HCT116 (cell line): Measurements from ENCODE around the gene CDC42BPA. TPM values are rescaled to one million over a fixed set of nuclear protein-coding genes. Genes with fewer than 3 reads are reported as not detected.

Experiments
- ATAC-seq: fragments of 200-7000 bp; cut with Tn5 transposase; 2 replicates; pipeline ENCODE4 v1.9.1; 2020; ENCODE audit warnings: mild to moderate bottlenecking, moderate library complexity
- BruUV-seq: library from RNA; stranded (reverse); fragments of 400-500 nt; replicated peaks from 2 replicates; lab custom pipeline; 2021; lab: Mats Ljungman, UMichigan
- CTCF ChIA-PET: fragments of 300-600 bp; sonication (Branson Sonifier 250); formaldehyde crosslinking; loops from one replicate; lab custom pipeline; 2021; ENCODE audit warnings: antibody characterized with exemption; lab: Charles Lee
- POLR2A ChIA-PET: fragments of 300-600, 350-600 bp; sonication (Branson Sonifier 250); formaldehyde crosslinking; loops from one replicate; lab custom pipeline; 2021; ENCODE audit warnings: antibody characterized with exemption; lab: Charles Lee
- RAD21 ChIA-PET, 2 experiments: fragments of 300-600 bp; sonication (Branson Sonifier 250); formaldehyde crosslinking; loops; one replicate each; lab custom pipeline; 2023; ENCODE audit warnings: low total read pairs in 2 of 2; ENCODE audit not compliant: uncharacterized antibody in 2 of 2, unreplicated experiment in 2 of 2, low non-redundant PET in 1 of 2; lab: Charles Lee
- DNase-seq: peaks from one replicate; pipeline ENCODE4 v3.0.0-alpha.2; 2010; ENCODE audit warnings: low read depth, low spot score
- H2AFZ ChIP-seq: fragments of 200-600 bp; shearing (Covaris generic), sonication (generic); 2 replicates; pipeline ENCODE4 v1.6.1; 2017; ENCODE audit warnings: low read depth, mixed run types, mixed read lengths, antibody characterized with exemption, low read length; ENCODE audit not compliant: poor library complexity, severe bottlenecking
- H3K27ac ChIP-seq: 2 replicates; pipeline ENCODE4 v1.5.1; 2012; ENCODE audit warnings: low read depth, low read length
- H3K27me3 ChIP-seq: fragments of 200-600 bp; sonication (generic); 2 replicates; pipeline ENCODE4 v1.6.1; 2016; ENCODE audit warnings: mixed run types, low read length, mixed read lengths; ENCODE audit not compliant: insufficient read depth
- H3K36me3 ChIP-seq, 2 experiments: fragments of 200-500 bp in 1 of 2; fragments of 200-600 bp in 1 of 2; sonication (Bioruptor generic) in 1 of 2; sonication (generic) in 1 of 2; 2 replicates each; pipeline versions ENCODE4 v1.5.1 to v1.6.1; 2014 to 2016; ENCODE audit warnings: low read length in 2 of 2, inconsistent platforms in 1 of 2, mixed read lengths in 1 of 2, mixed run types in 1 of 2; ENCODE audit not compliant: insufficient read depth in 2 of 2, control insufficient read depth in 1 of 2
- H3K4me1 ChIP-seq, 2 experiments: fragments of 200-600 bp in 1 of 2; sonication (generic) in 1 of 2; 2 replicates each; pipeline versions ENCODE4 v1.5.1 to v1.6.1; 2012 to 2017; ENCODE audit warnings: low read length in 2 of 2, inconsistent platforms in 1 of 2, mild to moderate bottlenecking in 1 of 2, mixed read lengths in 1 of 2, mixed run types in 1 of 2, moderate library complexity in 1 of 2; ENCODE audit not compliant: insufficient read depth in 2 of 2, control insufficient read depth in 1 of 2
- H3K4me2 ChIP-seq: fragments of 200-600 bp; sonication (generic); 2 replicates; pipeline ENCODE4 v1.6.1; 2017; ENCODE audit warnings: mixed run types, low read length, mixed read lengths
- H3K4me3 ChIP-seq, 2 experiments: fragments of 200-600 bp in 1 of 2; sonication (generic) in 1 of 2; replicated peaks in 1 of 2; 2 replicates each; pipeline ENCODE4 v1.5.1; 2011 to 2016; ENCODE audit warnings: low read length in 2 of 2, control low read depth in 1 of 2, low read depth in 1 of 2, mild to moderate bottlenecking in 1 of 2, mixed read lengths in 1 of 2, mixed run types in 1 of 2
- H3K79me2 ChIP-seq: fragments of 200-600 bp; sonication (generic); 2 replicates; pipeline ENCODE4 v1.6.1; 2017; ENCODE audit warnings: mild to moderate bottlenecking, mixed run types, low read length, moderate library complexity, mixed read lengths; ENCODE audit not compliant: insufficient read depth
- H3K9ac ChIP-seq: fragments of 200-600 bp; sonication (generic); 2 replicates; pipeline ENCODE4 v1.6.1; 2016; ENCODE audit warnings: low read length, mixed read lengths
- H3K9me2 ChIP-seq: fragments of 200-600 bp; sonication (generic), shearing (Covaris generic); 2 replicates; pipeline ENCODE4 v1.6.1; 2017; ENCODE audit warnings: mixed run types, mild to moderate bottlenecking, moderate library complexity; ENCODE audit not compliant: insufficient read depth
- H3K9me3 ChIP-seq, 2 experiments: fragments of 200-500 bp in 1 of 2; fragments of 200-600 bp in 1 of 2; sonication (Bioruptor generic) in 1 of 2; sonication (generic) in 1 of 2; 2 replicates each; pipeline ENCODE4 v1.6.1; 2014 to 2017; ENCODE audit warnings: low read length in 2 of 2, mixed read lengths in 2 of 2, inconsistent platforms in 1 of 2, low read depth in 1 of 2, mild to moderate bottlenecking in 1 of 2, mixed run types in 1 of 2, moderate library complexity in 1 of 2; ENCODE audit not compliant: control insufficient read depth in 1 of 2, insufficient read depth in 1 of 2
- H4K20me1 ChIP-seq: fragments of 200-600 bp; sonication (generic), shearing (Covaris generic); 2 replicates; pipeline ENCODE4 v1.6.1; 2017; ENCODE audit warnings: mixed run types, mild to moderate bottlenecking, moderate library complexity; ENCODE audit not compliant: insufficient read depth
- CEBPB ChIP-seq: IDR thresholded peaks from 2 replicates; pipeline ENCODE4 v1.6.1; 2012; ENCODE audit warnings: low read depth
- EZH2 ChIP-seq: fragments of 200-600 bp; sonication (generic); IDR thresholded peaks from 2 replicates; pipeline ENCODE4 v1.6.1; 2017; ENCODE audit warnings: antibody characterized with exemption, mixed run types
- EZH2phosphoT487 ChIP-seq: fragments of 200-600 bp; IDR thresholded peaks from 2 replicates; pipeline ENCODE4 v1.6.1; 2018; ENCODE audit warnings: antibody characterized with exemption, borderline replicate concordance
- POLR2A ChIP-seq: IDR thresholded peaks from 2 replicates; pipeline ENCODE4 v1.7.0; 2011; ENCODE audit warnings: borderline replicate concordance; ENCODE audit not compliant: insufficient read depth, insufficient read length; ENCODE audit errors: extremely low read depth
- SP1 ChIP-seq: IDR thresholded peaks from 2 replicates; pipeline ENCODE4 v1.6.1; 2012; ENCODE audit warnings: low read depth
- ZNF274 ChIP-seq: fragments of 200-500 bp; sonication (Bioruptor generic); IDR thresholded peaks from 2 replicates; pipeline ENCODE4 v1.6.1; 2014; ENCODE audit warnings: mild to moderate bottlenecking, low read depth, low read length, inconsistent platforms
- intact Hi-C: fragments of 100-400 bp; cut with micrococcal nuclease; formaldehyde crosslinking; loops from 2 replicates; pipeline ENCODE4 v1.10.0; 2022
- total RNA-seq: library from RNA; stranded (reverse); gene quantifications from one replicate; pipeline ENCODE4 v1.2.1, GENCODE V29; 2021; ENCODE audit not compliant: unreplicated experiment
- TF ChIP-seq, protein P1 (sequence below): IDR thresholded peaks from 2 replicates; pipeline ENCODE4 v1.6.1; 2012

Gene CDC42BPA
- total RNA-seq, 1 experiment from 2014 or later, result 44.0 TPM

DNA sequence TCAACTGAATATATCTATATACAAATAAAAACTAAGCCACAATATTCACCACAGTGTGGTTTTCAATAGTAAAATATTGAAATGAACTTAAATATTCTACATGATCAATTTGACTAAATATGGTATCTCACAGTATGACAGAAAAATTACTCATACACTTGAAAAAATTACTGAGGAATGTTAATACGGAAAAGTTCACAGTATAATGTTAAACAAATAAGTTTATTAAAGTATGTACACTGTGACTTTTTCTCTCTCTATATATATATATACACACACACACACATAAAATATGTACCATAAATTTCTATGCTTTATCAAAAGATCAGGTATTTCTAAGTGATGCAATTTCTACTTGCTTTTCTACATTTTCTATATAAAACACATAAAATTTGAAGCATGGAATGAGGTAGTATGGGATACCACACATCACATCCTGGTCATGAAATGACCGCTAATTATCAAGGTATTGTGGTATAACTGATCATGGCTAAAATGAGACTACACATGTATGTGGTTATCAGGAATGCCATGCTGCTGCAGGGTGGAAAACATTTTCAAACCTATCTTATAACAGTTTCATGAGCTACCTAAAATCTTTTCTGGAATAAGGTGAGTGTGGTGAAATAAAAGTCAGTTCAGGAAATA lies 102.3 kb downstream of the CDC42BPA start:
- Histone ChIP-seq H3K27ac (no peak overlapping the region), H3K4me1 (no peaks in the 10 kb centered on the region), H3K9ac (no peak overlapping the region), H4K20me1 (no peaks in the 10 kb centered on the region), H3K79me2 (peaks cover 81% of the 10 kb centered on the region), H3K9me2 (no peaks in the 10 kb centered on the region), H3K4me2 (no peak overlapping the region), H3K4me3 (no peak overlapping the region), H3K9me3 (no peaks in the 10 kb centered on the region), H3K27me3 (no peaks in the 10 kb centered on the region), H3K36me3 (no peaks in the 10 kb centered on the region), H2AFZ (no peak overlapping the region)
- DNase-seq (no peak), ATAC-seq (no peak)
- BruUV-seq, result no TSS peak
- ChIA-PET POLR2A (no interaction called here), RAD21 (no interaction called here), CTCF (no interaction called here)
- TF ChIP-seq ZNF274 (no peak), EZH2phosphoT487 (no peak), EZH2 (no peak), POLR2A (no peak), SP1 (no peak)
- TF ChIP-seq, protein P1, sequence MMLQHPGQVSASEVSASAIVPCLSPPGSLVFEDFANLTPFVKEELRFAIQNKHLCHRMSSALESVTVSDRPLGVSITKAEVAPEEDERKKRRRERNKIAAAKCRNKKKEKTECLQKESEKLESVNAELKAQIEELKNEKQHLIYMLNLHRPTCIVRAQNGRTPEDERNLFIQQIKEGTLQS, result no peak
- intact Hi-C loops, result no loop called here

DNA sequence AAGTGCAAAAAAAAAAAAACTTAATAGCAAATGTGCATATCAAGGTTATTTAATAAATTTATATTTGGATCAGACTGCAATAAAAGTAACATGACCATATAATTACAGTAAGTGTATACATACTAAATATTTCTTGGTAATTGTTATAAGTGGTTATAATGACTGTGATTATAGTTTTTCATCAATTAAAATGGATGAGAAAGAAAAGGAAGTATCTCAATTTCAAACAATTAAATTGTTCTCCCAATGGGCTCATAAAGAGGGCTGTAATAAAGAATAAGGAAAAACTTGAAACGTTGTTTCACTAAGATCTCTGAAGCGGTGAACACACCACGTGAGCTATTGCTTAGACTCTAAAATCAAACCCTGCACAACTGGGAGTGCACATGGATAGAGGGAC lies 104.1 kb downstream of the CDC42BPA start:
- TF ChIP-seq SP1 (no peak), CEBPB (no peak)
- POLR2A ChIA-PET, result no interaction called here
- intact Hi-C loops, result no loop called here
- RAD21 ChIA-PET, result no interaction called here
- Histone ChIP-seq H3K79me2 (peaks cover 66% of the 10 kb centered on the region), H3K4me3 (no peak overlapping the region), H2AFZ (no peak overlapping the region), H3K9me2 (no peaks in the 10 kb centered on the region), H3K4me1 (no peaks in the 10 kb centered on the region), H4K20me1 (no peaks in the 10 kb centered on the region), H3K9ac (no peak overlapping the region), H3K9me3 (no peaks in the 10 kb centered on the region), H3K27me3 (no peaks in the 10 kb centered on the region), H3K27ac (no peak overlapping the region), H3K4me2 (no peak overlapping the region), H3K36me3 (no peaks in the 10 kb centered on the region)
- no TSS peak for BruUV-seq
- CTCF ChIA-PET, result no interaction called here
- ATAC-seq, result no peak
- DNase-seq, result no peak
